Measurements from ENCODE around the gene MYO7B.

The MYO7B gene

GRCh38 chr2:127610561-127610960, 75.1 kb downstream of the MYO7B start:
- Histone ChIP-seq H3K27me3 (ENCODE audit: control insufficient read depth, insufficient read depth, low read length) (no peaks in the 10 kb centered on the region), H3K9me3 (ENCODE audit: control insufficient read depth, low read length) (no peaks in the 10 kb centered on the region), H3K4me1 (no peaks in the 10 kb centered on the region), H2AFZ (no peak overlapping the region), H3K4me2 (ENCODE audit: low read length) (no peak overlapping the region), H3K4me3 (ENCODE audit: low read depth, low read length) (no peak overlapping the region), H3K36me3 (ENCODE audit: control insufficient read depth, insufficient read depth, low read length) (no peaks in the 10 kb centered on the region), H3K9ac (no peak overlapping the region), H3K79me2 (no peaks in the 10 kb centered on the region), H3K27ac (no peak overlapping the region)
- no peak for TF ChIP-seq CTCF (IDR thresholded peaks at IDR 0.05)

GRCh38 chr2:127611076-127611925, 75.8 kb downstream of the MYO7B start:
- Histone ChIP-seq H3K4me2 (ENCODE audit: low read length) (no peak overlapping the region), H3K4me3 (ENCODE audit: low read depth, low read length) (no peak overlapping the region), H3K27ac (no peak overlapping the region), H3K36me3 (ENCODE audit: control insufficient read depth, insufficient read depth, low read length) (no peaks in the 10 kb centered on the region), H2AFZ (no peak overlapping the region), H3K27me3 (ENCODE audit: control insufficient read depth, insufficient read depth, low read length) (no peaks in the 10 kb centered on the region), H3K79me2 (no peaks in the 10 kb centered on the region), H3K4me1 (no peaks in the 10 kb centered on the region), H3K9me3 (ENCODE audit: control insufficient read depth, low read length) (no peaks in the 10 kb centered on the region), H3K9ac (no peak overlapping the region)
- no peak for TF ChIP-seq CTCF (IDR thresholded peaks at IDR 0.05)

DNA sequence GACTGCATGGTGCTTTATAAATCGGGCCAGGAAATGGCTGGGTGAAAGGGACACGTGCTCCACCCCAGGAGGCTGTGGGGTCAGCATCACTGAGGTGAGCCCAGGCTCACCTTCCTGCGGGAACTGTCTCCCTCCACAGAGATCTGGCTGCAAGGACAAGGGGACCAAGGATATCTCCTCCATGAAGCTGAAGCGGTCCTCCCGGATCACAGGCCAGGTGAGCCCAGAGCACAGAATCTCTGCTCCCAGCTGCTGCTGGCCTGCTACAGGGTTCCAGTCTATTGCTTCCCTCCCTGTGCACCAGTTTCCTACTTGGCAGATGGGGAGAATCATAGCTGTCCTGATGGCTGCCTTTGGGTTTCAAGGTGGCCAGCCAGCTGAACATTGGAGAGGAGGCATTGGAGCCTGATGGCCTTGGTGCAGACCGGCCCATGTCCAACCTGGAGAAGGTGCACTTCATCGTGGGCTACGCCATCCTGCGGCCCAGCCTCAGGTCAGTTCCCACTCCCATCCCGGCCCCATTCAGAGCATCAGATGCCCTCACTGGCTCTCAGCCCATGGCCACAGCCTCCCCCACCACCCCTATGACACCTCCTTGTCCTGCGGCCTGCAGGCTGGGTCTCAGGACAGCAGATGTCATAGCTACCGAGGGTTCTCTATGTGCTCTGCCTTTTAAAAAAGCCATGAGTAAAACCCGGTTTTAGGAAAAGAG, 76.8 kb downstream of the MYO7B start:
- no peak for TF ChIP-seq CTCF (IDR thresholded peaks at IDR 0.05)
- no peaks in the 10 kb centered on the region for H3K27me3 ChIP-seq (ENCODE audit: control insufficient read depth, insufficient read depth, low read length)

DNA sequence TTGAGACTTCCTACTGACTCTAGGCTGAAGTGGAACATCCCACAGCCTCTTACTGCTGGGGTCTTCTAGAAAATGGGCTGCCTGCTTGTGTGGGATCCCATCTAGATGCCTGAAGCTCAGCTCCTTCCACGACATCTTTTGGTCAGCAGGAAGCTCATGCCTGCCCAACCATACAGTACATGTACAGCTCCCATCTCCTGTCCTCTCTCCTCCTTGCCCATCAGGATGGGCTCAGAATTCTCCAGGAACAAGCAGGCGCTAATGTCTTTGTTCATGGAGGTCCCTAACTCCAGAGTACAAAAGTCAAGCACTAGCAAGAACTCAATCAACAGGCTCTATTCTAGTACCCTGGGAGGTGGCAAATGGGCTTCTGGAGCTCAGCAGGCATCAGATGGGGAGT, 78.8 kb downstream of the MYO7B start:
- Histone ChIP-seq H3K79me2 (no peaks in the 10 kb centered on the region), H3K4me1 (no peaks in the 10 kb centered on the region), H3K27me3 (ENCODE audit: control insufficient read depth, insufficient read depth, low read length) (no peaks in the 10 kb centered on the region), H3K36me3 (ENCODE audit: control insufficient read depth, insufficient read depth, low read length) (no peaks in the 10 kb centered on the region), H3K9ac (no peak overlapping the region), H3K4me3 (ENCODE audit: low read depth, low read length) (no peak overlapping the region), H3K27ac (no peak overlapping the region), H3K4me2 (ENCODE audit: low read length) (no peak overlapping the region), H2AFZ (no peak overlapping the region), H3K9me3 (ENCODE audit: control insufficient read depth, low read length) (no peaks in the 10 kb centered on the region)
- TF ChIP-seq CTCF (IDR thresholded peaks at IDR 0.05): no peak

More for the DNA sequence above, 76.8 kb downstream of the MYO7B start:
- no peaks in the 10 kb centered on the region for H3K79me2 ChIP-seq
- no peak overlapping the region for H3K4me3 ChIP-seq (ENCODE audit: low read depth, low read length)
- H3K9ac ChIP-seq: no peak overlapping the region
- H3K9me3 ChIP-seq (ENCODE audit: control insufficient read depth, low read length): no peaks in the 10 kb centered on the region
- H3K36me3 ChIP-seq (ENCODE audit: control insufficient read depth, insufficient read depth, low read length): no peaks in the 10 kb centered on the region
- no peak overlapping the region for H2AFZ ChIP-seq
- H3K4me2 ChIP-seq (ENCODE audit: low read length): no peak overlapping the region
- H3K27ac ChIP-seq: no peak overlapping the region
- no peaks in the 10 kb centered on the region for H3K4me1 ChIP-seq

Measured in parathyroid adenoma (tissue), 2 donors.